Measurements from ENCODE around the gene HTR1D.
"Not testable (repeated sequence)": the region's sequence is repeated elsewhere in the genome, so short reads cannot be mapped to it uniquely, and the experiment has no call there.

Gene HTR1D

DNA sequence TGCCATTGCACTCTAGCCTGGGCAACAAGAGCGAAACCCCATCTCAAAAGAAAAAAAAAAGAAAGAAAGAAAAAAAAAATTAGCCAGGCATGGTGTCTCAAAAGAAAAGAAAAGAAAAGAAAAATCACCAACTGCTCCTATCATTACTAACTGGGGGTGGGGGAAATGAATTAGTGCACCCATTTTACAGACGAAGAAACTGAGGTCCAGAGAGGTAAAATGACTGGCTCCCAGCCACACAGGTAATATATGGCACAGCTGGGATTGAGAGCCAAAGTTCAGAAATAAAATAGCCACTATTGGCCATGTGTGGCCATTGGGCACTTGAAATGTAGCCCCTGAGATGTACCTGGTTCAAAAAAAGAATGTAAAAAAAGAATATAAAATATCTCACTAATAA is 8.8 kb downstream of the HTR1D start:
- intact Hi-C loops (cut with DNase I; ENCODE audit: low total_unique reads): no loop called here
- Histone ChIP-seq H3K4me3 (no peak overlapping the region), H3K9me3 (no peaks in the 10 kb centered on the region), H3K4me1 (no peaks in the 10 kb centered on the region), H3K27ac (no peak overlapping the region), H3K36me3 (no peaks in the 10 kb centered on the region), H3K27me3 (peaks cover 0 to 50% of the 10 kb centered on the region in 2 donors)
- DNase-seq: no peak
- TF ChIP-seq, protein P1, sequence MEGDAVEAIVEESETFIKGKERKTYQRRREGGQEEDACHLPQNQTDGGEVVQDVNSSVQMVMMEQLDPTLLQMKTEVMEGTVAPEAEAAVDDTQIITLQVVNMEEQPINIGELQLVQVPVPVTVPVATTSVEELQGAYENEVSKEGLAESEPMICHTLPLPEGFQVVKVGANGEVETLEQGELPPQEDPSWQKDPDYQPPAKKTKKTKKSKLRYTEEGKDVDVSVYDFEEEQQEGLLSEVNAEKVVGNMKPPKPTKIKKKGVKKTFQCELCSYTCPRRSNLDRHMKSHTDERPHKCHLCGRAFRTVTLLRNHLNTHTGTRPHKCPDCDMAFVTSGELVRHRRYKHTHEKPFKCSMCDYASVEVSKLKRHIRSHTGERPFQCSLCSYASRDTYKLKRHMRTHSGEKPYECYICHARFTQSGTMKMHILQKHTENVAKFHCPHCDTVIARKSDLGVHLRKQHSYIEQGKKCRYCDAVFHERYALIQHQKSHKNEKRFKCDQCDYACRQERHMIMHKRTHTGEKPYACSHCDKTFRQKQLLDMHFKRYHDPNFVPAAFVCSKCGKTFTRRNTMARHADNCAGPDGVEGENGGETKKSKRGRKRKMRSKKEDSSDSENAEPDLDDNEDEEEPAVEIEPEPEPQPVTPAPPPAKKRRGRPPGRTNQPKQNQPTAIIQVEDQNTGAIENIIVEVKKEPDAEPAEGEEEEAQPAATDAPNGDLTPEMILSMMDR (IDR thresholded peaks at IDR 0.05): no peak

DNA sequence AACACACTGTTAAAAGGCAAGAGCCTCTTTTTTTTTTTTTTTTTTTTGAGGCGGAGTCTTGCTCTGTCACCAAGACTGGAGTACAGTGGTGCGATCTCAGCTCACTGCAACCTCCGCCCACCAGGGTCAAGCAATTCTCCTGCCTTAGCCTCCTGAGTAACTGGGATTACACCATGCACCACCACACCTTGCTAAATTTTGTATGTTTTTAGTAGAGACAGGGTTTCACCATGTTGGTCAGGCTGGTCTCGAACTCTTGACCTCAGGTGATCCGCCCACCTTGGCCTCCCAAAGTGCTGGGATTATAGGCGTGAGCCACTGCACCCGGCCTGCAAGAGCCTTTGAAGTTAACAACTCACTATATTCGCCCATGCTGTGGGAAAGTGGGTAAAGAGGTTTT is 9.6 kb downstream of the HTR1D start:
- intact Hi-C loops (cut with DNase I; ENCODE audit: low total_unique reads); DNase-seq; H3K36me3 ChIP-seq; H3K4me1 ChIP-seq; H3K27ac ChIP-seq; H3K9me3 ChIP-seq; H3K4me3 ChIP-seq: not testable (repeated sequence)
- peaks cover 0 to 46% of the 10 kb centered on the region in 2 donors for H3K27me3 ChIP-seq

DNA sequence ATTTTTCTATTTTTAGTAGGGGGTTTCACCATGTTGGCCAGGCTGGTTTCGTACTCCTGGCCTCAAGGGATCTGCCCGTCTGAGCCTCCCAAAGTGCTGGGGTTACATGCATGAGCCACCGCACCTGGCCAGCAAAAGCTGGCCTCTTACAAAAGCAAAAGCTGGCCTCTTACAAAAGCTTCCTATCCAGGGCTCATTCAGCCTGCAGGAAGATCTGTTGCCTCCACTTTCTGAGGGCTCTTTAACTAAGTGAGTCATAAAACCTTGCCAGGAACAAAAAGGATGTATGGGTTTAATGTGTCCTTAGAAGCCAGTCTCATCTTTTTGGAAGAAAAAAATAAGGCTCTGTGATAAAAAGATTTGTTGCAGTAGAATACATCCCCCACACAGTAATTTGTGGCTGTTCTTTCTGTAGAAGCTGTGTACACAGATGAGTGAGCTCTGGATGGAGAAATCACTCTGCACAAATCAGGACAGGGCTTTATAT is 15.0 kb downstream of the HTR1D start:
- DNase-seq: no peak
- H3K27me3 ChIP-seq: peaks cover 0 to 16% of the 10 kb centered on the region in 2 donors
- H3K4me3 ChIP-seq: no peak overlapping the region
- no peaks in the 10 kb centered on the region for H3K4me1 ChIP-seq
- intact Hi-C loops (cut with DNase I; ENCODE audit: low total_unique reads): no loop called here
- H3K36me3 ChIP-seq: no peaks in the 10 kb centered on the region
- no peak overlapping the region for H3K27ac ChIP-seq
- TF ChIP-seq, protein P1 (IDR thresholded peaks at IDR 0.05): no peak
- H3K9me3 ChIP-seq: no peaks in the 10 kb centered on the region

DNA sequence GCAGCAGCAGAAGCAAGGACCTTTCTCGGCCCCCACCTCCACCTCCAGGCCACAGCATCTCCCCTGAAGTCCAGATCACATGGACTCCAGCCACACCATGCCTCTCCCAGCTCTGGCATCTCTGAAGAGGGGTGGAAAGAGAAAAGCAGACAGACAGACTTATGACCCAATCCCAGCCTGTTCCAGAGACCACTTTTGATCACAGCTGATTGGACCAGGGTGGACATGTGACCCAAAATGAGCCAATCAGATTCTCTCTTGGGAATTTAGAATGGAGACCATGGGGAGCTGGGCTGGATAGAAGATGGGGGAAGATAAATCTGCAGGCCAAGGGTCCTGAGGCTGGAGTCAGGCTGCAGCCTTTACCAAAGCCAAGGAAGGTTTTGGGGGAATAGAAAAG is 16.4 kb downstream of the HTR1D start:
- Histone ChIP-seq H3K36me3 (no peaks in the 10 kb centered on the region), H3K4me1 (peaks cover 0 to 7% (median 0%) of the 10 kb centered on the region in 4 donors), H3K4me3 (no peak overlapping the region), H3K27me3 (peaks cover 0 to 8% of the 10 kb centered on the region in 2 donors), H3K27ac (no peak overlapping the region), H3K9me3 (no peaks in the 10 kb centered on the region)
- no peak for DNase-seq
- intact Hi-C loops (cut with DNase I; ENCODE audit: low total_unique reads): no loop called here
- TF ChIP-seq, protein P1 (IDR thresholded peaks at IDR 0.05): no peak

DNA sequence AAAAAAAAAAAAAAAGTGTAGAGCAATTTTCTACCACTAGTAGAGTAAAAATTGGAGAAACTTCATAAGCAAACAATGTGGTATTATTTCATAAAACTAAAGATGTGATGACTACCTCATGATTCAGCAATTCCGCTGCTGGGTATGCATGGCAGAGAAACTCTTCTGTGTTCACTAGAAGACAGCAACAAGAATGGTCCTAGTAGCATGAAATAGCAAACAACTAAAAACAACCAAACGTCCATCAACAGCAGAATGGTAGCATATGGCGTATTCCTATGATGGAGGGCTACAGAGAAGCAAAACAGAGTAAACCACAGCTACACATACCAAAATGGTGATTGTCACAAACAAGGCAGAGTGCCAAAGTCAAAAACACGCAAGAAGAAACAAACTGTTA is 18.9 kb downstream of the HTR1D start:
- TF ChIP-seq, protein P1 (IDR thresholded peaks at IDR 0.05): no peak
- peaks cover 0 to 7% (median 0%) of the 10 kb centered on the region in 4 donors for H3K4me1 ChIP-seq
- intact Hi-C loops (cut with DNase I; ENCODE audit: low total_unique reads): no loop called here
- peaks cover 0 to 7% of the 10 kb centered on the region in 2 donors for H3K27me3 ChIP-seq
- H3K4me3 ChIP-seq: no peak overlapping the region
- no peak for DNase-seq
- H3K36me3 ChIP-seq: no peaks in the 10 kb centered on the region
- no peaks in the 10 kb centered on the region for H3K9me3 ChIP-seq
- H3K27ac ChIP-seq: no peak overlapping the region

DNA sequence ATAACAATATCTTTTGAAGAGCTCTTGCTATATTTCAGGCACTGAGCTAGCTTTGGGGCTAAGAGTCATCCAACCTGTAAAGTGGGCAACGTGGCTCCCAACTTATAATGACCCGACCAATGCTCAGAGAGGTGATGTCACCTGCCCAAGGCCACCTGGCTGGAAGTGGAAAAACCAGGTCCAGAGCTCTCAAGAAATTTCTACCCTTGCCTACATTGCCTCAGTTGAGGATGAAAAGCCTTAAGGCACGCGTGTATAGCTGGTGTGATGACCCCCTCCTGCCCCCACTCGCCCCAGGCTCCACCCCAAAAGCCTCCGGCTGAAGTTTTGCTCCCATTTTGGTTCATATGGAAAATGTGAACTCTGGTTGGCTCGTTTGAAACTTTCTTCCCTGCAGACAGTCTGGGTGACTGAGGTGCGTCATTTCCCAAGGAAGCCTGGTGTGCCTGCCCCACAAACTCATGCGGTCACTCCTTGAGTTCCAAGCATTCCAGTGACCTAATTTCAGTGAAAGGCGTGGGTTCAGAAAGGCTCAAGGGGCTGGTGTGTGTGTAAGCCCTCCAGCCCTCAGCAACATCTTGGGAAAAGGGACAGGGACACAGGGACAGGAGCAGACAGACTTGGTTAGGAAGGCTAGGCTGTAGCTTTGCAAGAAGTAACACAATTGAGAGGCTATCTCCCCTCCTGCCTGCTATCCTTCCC is 20.5 kb downstream of the HTR1D start:
- Histone ChIP-seq H3K36me3 (no peaks in the 10 kb centered on the region), H3K9me3 (no peaks in the 10 kb centered on the region), H3K4me3 (no peak overlapping the region), H3K27ac (no peak overlapping the region), H3K4me1 (peaks cover 0 to 7% (median 0%) of the 10 kb centered on the region in 4 donors), H3K27me3 (peaks cover 0 to 7% of the 10 kb centered on the region in 2 donors)
- intact Hi-C loops (cut with DNase I; ENCODE audit: low total_unique reads): loop anchor here (2.0 kb wide), 1 partner anchor 52 kb away; no protein-coding TSS in a partner anchor
- TF ChIP-seq, protein P1 (IDR thresholded peaks at IDR 0.05): no peak
- no peak for DNase-seq
